Measurements from ENCODE around the gene LGALS8. TPM values are rescaled to one million over a fixed set of nuclear protein-coding genes. Genes with fewer than 3 reads are reported as not detected.

LGALS8 gene
- 110 TPM for total RNA-seq

DNA sequence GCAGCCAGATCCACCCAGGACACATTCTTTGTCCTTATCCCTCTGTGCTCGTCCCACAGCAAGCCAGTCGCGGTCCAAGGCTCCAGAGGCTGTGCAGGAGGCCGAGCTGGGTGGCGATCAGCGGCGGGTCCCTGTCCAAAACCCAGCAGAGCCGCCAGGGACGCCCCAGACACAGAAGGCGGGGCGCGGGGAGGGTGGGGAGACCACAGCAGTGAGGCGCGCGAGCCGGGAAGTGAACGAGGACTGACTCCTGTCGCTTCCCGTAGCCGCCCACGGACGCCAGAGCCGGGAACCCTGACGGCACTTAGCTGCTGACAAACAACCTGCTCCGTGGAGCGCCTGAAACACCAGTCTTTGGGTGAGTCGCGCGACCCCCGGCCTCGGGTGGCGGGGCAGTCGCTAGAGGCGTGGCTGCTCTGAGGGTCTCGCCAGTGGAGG is at the start of gene LGALS8:
Gene LGALS8, plus strand, starts transcription at position 279 of the 438 bp plus-strand sequence. CDS start 2,089 bp downstream, outside the sequence.

Other genes starting within 250 kb of the LGALS8 start
- 15.3 TPM for gene ERO1B, start 242.0 kb upstream of the LGALS8 start, total RNA-seq
- 2.9 TPM for gene EDARADD, start 129.7 kb upstream of the LGALS8 start, total RNA-seq
- gene HEATR1, start 80.5 kb downstream of the LGALS8 start, total RNA-seq = 41.8 TPM
- gene ACTN2, start 162.5 kb downstream of the LGALS8 start, total RNA-seq = 43.1 TPM